MM.1S (cell line): ENCODE measurements around the gene GATA6.
"Not testable (repeated sequence)": the region's sequence is repeated elsewhere in the genome, so short reads cannot be mapped to it uniquely, and the experiment has no call there.

Experiments
- DNase-seq: peaks from one replicate; pipeline ENCODE4 v3.0.0-alpha.2; 2015
- H2AFZ ChIP-seq: fragments of 300-600 bp; sonication (generic); 2 replicates; pipeline ENCODE4 v1.6.0; 2016; ENCODE audit warnings: antibody characterized with exemption, low read length
- H3F3A ChIP-seq: fragments of 300-600 bp; sonication (generic); 2 replicates; pipeline ENCODE4 v1.6.1; 2016; ENCODE audit warnings: mild to moderate bottlenecking, antibody characterized with exemption, low read length, moderate library complexity, mixed read lengths; ENCODE audit not compliant: insufficient read depth
- H3K27ac ChIP-seq: fragments of 300-600 bp; sonication (generic); 2 replicates; pipeline ENCODE4 v1.5.1; 2016; ENCODE audit warnings: mild to moderate bottlenecking, low read length
- H3K27me3 ChIP-seq: fragments of 300-600 bp; sonication (generic); replicated peaks from 2 replicates; pipeline ENCODE4 v1.6.0; 2016; ENCODE audit warnings: low read length; ENCODE audit not compliant: insufficient read depth
- H3K36me3 ChIP-seq: fragments of 300-600 bp; sonication (generic); replicated peaks from 2 replicates; pipeline ENCODE4 v1.6.1; 2016; ENCODE audit warnings: mild to moderate bottlenecking, low read length, mixed read lengths; ENCODE audit not compliant: insufficient read depth
- H3K4me1 ChIP-seq: fragments of 300-600 bp; sonication (generic); 2 replicates; pipeline ENCODE4 v1.6.1; 2016; ENCODE audit warnings: low read length, mixed read lengths
- H3K4me2 ChIP-seq: fragments of 300-600 bp; sonication (generic); 2 replicates; pipeline ENCODE4 v1.6.0; 2016; ENCODE audit warnings: low read depth, low read length
- H3K4me3 ChIP-seq: fragments of 300-600 bp; sonication (generic); 2 replicates; pipeline ENCODE4 v1.5.1; 2016; ENCODE audit warnings: low read length, mixed read lengths
- H3K79me2 ChIP-seq: fragments of 300-600 bp; sonication (generic); 2 replicates; pipeline ENCODE4 v1.6.1; 2016; ENCODE audit warnings: mixed run types, low read length, mixed read lengths
- H3K9ac ChIP-seq: fragments of 300-600 bp; sonication (generic); 2 replicates; pipeline ENCODE4 v1.6.1; 2016; ENCODE audit warnings: low read length, mixed read lengths
- H3K9me2 ChIP-seq: fragments of 300-600 bp; sonication (generic); replicated peaks from 2 replicates; pipeline ENCODE4 v1.6.1; 2016; ENCODE audit warnings: mild to moderate bottlenecking, low read length, mixed read lengths; ENCODE audit not compliant: insufficient read depth
- H3K9me3 ChIP-seq: fragments of 300-600 bp; sonication (generic); replicated peaks from 2 replicates; pipeline ENCODE4 v1.6.1; 2016; ENCODE audit warnings: mild to moderate bottlenecking, low read length, mixed read lengths; ENCODE audit not compliant: insufficient read depth
- H4K20me1 ChIP-seq: fragments of 300-600 bp; sonication (generic); 2 replicates; pipeline ENCODE4 v1.6.1; 2016; ENCODE audit warnings: mild to moderate bottlenecking, low read length, moderate library complexity, mixed read lengths; ENCODE audit not compliant: insufficient read depth
- EZH2 ChIP-seq: fragments of 300-600 bp; sonication (generic); optimal IDR thresholded peaks from 2 replicates; pipeline ENCODE3; 2017; ENCODE audit warnings: low read depth, mild to moderate bottlenecking, antibody characterized with exemption, low read length, mixed read lengths
- EZH2phosphoT487 ChIP-seq: fragments of 300-600 bp; sonication (generic); IDR thresholded peaks from 2 replicates; pipeline ENCODE4 v1.6.1; 2018; ENCODE audit warnings: antibody characterized with exemption, low read length
- TF ChIP-seq, protein P1 (sequence below): fragments of 300-600 bp; sonication (generic); IDR thresholded peaks from 2 replicates; pipeline ENCODE4 v1.5.1; 2016; ENCODE audit warnings: antibody characterized with exemption, low read length, mixed read lengths

GATA6 gene

DNA sequence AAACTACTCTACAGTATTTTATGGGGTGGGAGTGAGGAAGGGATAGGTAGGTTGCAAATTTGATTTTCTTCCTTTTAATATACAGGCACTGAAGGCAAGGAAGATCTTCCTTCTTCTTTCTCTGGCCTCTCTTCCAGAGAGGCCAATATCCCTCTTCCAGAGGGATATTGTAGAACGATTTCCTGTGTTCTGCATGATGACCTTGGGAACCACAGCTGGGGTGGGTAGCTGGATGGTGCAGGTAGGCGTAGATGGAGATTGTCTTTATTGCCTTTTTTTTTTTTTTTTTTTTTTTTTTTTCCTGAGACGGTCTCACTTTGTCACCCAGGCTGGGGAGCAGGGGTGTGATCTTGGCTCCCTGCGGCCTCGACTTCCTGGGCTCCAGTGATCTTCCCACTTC is 49.4 kb downstream of the GATA6 start:
- Histone ChIP-seq H3K4me3 (no peak overlapping the region), H2AFZ (no peak overlapping the region), H3K27ac (no peak overlapping the region), H3K9me2 (no peaks in the 10 kb centered on the region), H3K9me3 (no peaks in the 10 kb centered on the region), H3K4me2 (no peak overlapping the region), H3K9ac (no peak overlapping the region), H3K27me3 (no peaks in the 10 kb centered on the region), H3F3A (no peaks in the 10 kb centered on the region), H3K36me3 (no peaks in the 10 kb centered on the region), H3K79me2 (no peaks in the 10 kb centered on the region), H4K20me1 (no peaks in the 10 kb centered on the region), H3K4me1 (no peaks in the 10 kb centered on the region)
- no peak for TF ChIP-seq EZH2phosphoT487
- TF ChIP-seq EZH2, result no peak
- TF ChIP-seq, protein P1, sequence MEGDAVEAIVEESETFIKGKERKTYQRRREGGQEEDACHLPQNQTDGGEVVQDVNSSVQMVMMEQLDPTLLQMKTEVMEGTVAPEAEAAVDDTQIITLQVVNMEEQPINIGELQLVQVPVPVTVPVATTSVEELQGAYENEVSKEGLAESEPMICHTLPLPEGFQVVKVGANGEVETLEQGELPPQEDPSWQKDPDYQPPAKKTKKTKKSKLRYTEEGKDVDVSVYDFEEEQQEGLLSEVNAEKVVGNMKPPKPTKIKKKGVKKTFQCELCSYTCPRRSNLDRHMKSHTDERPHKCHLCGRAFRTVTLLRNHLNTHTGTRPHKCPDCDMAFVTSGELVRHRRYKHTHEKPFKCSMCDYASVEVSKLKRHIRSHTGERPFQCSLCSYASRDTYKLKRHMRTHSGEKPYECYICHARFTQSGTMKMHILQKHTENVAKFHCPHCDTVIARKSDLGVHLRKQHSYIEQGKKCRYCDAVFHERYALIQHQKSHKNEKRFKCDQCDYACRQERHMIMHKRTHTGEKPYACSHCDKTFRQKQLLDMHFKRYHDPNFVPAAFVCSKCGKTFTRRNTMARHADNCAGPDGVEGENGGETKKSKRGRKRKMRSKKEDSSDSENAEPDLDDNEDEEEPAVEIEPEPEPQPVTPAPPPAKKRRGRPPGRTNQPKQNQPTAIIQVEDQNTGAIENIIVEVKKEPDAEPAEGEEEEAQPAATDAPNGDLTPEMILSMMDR, result no peak
- no peak for DNase-seq

DNA sequence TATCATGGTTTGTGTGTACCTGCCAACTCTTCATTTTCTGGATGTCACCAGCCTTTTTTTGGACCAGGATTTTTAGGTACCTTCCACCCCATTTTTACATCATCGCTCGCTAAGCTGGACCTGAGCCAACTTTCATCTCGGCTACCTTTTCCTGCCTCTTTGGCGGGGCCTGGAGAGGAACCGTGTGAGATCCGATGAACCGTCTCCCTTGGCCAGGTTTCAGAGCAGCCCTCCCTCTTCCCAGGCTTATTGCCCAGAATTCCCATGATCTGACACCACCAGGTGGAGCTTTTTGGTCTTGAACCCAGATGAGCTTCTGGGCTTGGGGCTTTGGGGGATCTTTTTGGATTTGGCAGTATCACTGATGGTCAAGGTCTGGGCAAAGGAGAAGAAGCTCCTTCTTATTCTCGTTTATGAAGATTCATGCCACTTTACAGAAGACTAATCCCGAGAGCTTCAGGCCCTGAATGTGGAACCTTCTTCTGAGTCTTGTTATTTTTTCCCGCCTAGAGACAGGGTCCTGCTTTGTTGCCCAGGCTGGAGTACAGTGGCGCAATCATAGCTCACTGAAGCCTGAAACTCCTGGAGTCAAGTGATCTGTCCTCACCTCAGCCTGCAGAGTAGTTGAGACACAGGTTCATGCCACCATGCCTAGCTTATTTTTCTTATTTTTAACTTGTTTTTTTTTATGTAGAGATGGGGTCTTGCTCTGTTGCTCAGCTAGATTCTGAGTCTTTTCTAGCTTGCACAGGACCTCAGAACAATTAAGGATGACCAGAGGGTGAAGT is 50.4 kb downstream of the GATA6 start:
- Histone ChIP-seq H3K9me2 (no peaks in the 10 kb centered on the region), H2AFZ (no peak overlapping the region), H3K9ac (no peak overlapping the region), H3K4me1 (no peaks in the 10 kb centered on the region), H3F3A (no peaks in the 10 kb centered on the region), H4K20me1 (no peaks in the 10 kb centered on the region), H3K27me3 (no peaks in the 10 kb centered on the region), H3K4me3 (no peak overlapping the region), H3K79me2 (no peaks in the 10 kb centered on the region), H3K4me2 (no peak overlapping the region), H3K36me3 (no peaks in the 10 kb centered on the region), H3K27ac (no peak overlapping the region), H3K9me3 (no peaks in the 10 kb centered on the region)
- DNase-seq, result no peak
- TF ChIP-seq, protein P1, result no peak
- TF ChIP-seq EZH2phosphoT487 (no peak), EZH2 (no peak)

DNA sequence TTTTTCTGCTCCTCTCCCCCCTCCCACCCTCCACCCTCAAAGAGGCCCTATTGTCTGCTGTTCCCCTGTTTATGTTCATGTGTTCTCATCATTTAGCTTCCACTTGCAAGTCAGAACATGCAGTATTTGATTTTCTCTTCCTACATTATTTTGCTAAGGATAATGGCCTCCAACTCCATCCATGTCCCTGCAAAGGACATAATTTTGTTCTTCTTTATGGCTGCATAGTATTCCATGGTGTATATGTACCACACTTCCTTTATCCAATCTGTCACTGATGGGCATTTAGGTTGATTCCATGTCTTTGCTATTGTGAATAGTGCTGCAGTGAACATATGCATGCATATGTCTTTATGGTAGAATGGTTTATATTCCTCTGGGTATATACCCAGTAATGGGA is 51.2 kb downstream of the GATA6 start:
- H3K9me3 ChIP-seq, H4K20me1 ChIP-seq, DNase-seq, H3K79me2 ChIP-seq, H3K27me3 ChIP-seq, H2AFZ ChIP-seq, H3K4me2 ChIP-seq, H3K9ac ChIP-seq, H3K27ac ChIP-seq, H3K36me3 ChIP-seq, H3K9me2 ChIP-seq, H3K4me1 ChIP-seq, H3F3A ChIP-seq, H3K4me3 ChIP-seq: not testable (repeated sequence)

DNA sequence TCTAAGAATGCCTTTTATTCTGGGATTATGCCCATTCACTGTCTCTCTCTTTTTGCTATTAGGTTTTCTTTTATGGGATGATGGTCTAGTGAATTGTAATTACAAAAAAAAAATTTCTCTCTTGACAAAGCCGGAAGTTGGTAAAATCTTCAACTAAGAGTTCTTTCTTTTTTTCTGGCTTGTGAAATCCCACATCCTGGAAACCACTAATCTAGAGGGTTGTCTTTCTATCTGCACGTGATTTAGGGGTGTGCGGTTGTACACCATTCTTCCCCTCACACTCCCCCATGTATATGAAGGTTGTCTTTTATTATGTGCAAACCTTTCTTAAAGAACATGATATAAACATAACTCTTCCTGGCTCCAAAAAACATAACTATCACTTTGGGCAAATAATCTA is 52.0 kb downstream of the GATA6 start:
- no peak overlapping the region for H3K4me2 ChIP-seq
- no peaks in the 10 kb centered on the region for H3K27me3 ChIP-seq
- H3K9ac ChIP-seq, result no peak overlapping the region
- no peaks in the 10 kb centered on the region for H3F3A ChIP-seq
- no peaks in the 10 kb centered on the region for H3K36me3 ChIP-seq
- no peaks in the 10 kb centered on the region for H3K4me1 ChIP-seq
- no peak overlapping the region for H3K4me3 ChIP-seq
- H2AFZ ChIP-seq, result no peak overlapping the region
- no peaks in the 10 kb centered on the region for H4K20me1 ChIP-seq
- no peaks in the 10 kb centered on the region for H3K9me2 ChIP-seq
- H3K27ac ChIP-seq, result no peak overlapping the region
- no peak for DNase-seq
- no peaks in the 10 kb centered on the region for H3K79me2 ChIP-seq
- TF ChIP-seq, protein P1, result no peak
- no peak for TF ChIP-seq EZH2
- no peak for TF ChIP-seq EZH2phosphoT487
- no peaks in the 10 kb centered on the region for H3K9me3 ChIP-seq
